LNCaP clone FGC (cell line): Measurements from ENCODE around the gene PRR35.

ENCODE experiments used
- DNase-seq: peaks from one replicate; pipeline ENCODE4 v3.0.0-alpha.2; 2011; ENCODE audit warnings: low read depth
- H3K4me3 ChIP-seq: 2 replicates; pipeline ENCODE4 v1.5.1; 2011; ENCODE audit warnings: mild to moderate bottlenecking, low read depth, low read length, control low read depth
- TF ChIP-seq, protein P1 (sequence below): IDR thresholded peaks from 2 replicates; pipeline ENCODE4 v1.5.1; 2012; ENCODE audit warnings: mild to moderate bottlenecking; ENCODE audit not compliant: control insufficient read depth, insufficient read depth; ENCODE audit errors: extremely low read depth

Gene PRR35

DNA sequence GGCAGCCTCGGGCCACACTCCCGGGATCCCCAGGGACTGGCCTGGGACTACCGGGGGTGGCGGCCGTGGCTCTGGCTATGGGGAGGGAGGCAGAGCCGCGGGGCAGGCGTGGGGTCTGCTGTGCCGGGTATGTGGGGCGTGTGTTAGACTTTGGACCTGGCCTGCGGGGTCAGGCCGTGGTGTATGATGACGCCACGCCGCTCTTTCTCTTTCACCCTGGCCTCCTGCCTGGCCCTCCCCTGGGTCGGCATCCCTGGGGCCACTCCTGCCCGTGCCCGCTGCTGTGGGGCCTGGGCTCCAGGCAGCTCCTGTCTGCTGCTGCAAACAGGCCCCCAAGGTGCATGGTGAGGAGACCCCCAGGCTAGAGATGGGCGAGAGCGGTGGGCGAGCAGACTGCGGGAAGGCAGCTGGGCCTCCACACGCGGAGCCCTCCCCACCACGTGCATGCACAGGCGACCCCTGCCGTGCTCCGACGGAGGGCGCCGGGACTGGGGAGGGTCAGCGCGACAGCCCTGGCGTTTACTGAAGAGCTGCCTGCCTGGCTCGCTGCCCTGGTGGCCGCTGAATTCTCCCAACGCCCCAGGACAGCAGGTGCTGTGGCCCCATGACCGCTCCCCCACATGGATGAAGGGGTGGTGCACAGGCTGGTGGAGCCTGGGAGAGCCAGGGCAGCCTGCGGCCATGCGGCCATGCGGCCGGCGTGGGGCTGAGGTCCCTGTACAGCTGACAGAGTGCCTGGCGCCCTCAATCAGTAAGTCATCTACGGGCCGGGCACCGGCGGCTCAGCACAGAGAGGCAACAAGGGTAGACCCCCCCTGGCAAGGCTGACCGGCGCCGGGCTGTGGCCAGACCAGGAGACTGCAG, 16.7 kb upstream of the PRR35 start:
- TF ChIP-seq, protein P1, sequence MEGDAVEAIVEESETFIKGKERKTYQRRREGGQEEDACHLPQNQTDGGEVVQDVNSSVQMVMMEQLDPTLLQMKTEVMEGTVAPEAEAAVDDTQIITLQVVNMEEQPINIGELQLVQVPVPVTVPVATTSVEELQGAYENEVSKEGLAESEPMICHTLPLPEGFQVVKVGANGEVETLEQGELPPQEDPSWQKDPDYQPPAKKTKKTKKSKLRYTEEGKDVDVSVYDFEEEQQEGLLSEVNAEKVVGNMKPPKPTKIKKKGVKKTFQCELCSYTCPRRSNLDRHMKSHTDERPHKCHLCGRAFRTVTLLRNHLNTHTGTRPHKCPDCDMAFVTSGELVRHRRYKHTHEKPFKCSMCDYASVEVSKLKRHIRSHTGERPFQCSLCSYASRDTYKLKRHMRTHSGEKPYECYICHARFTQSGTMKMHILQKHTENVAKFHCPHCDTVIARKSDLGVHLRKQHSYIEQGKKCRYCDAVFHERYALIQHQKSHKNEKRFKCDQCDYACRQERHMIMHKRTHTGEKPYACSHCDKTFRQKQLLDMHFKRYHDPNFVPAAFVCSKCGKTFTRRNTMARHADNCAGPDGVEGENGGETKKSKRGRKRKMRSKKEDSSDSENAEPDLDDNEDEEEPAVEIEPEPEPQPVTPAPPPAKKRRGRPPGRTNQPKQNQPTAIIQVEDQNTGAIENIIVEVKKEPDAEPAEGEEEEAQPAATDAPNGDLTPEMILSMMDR = no peak
- DNase-seq = no peak
- H3K4me3 ChIP-seq = no peak overlapping the region

DNA sequence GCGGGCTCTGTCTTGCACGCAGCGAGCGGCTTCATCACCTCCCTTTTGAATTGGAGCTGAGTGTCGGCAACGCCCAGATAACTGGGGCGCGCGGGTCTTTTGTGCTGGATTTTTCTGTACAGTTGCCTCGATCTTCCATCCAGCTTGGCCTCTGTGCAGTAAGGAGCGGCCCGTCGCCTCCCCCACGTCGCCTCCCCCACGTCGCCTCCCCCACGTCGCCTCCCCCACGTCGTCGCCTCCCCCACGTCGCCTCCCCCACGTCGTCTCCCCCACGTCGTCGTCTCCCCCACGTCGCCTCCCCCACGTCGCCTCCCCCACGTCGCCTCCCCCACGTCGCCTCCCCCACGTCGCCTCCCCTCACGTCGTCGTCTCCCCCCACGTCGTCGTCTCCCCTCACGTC, 15.7 kb upstream of the PRR35 start:
- no peak for DNase-seq

DNA sequence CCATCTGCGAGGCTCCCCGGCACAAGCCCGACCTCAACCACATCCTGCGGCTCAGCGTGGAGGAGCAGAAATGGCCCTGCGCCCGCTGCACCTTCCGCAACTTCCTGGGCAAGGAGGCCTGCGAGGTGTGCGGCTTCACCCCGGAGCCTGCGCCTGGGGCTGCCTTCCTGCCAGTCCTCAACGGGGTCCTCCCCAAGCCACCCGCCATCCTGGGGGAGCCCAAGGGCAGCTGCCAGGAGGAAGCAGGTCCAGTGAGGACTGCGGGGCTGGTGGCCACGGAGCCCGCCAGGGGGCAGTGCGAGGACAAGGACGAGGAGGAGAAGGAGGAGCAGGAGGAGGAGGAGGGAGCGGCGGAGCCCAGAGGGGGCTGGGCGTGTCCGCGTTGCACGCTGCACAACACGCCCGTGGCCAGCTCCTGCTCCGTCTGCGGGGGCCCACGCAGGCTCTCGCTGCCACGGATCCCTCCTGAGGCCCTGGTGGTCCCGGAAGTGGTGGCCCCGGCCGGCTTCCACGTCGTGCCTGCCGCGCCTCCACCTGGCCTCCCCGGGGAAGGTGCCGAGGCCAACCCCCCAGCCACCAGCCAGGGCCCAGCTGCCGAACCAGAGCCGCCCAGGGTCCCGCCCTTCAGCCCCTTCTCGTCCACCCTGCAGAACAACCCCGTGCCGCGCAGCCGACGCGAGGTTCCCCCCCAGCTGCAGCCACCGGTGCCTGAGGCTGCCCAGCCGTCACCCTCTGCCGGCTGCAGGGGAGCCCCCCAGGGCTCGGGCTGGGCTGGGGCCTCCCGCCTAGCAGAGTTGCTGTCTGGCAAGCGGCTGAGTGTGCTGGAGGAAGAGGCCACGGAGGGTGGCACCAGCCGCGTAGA, 13.1 kb upstream of the PRR35 start:
- TF ChIP-seq, protein P1 = peak; percentile 92
- no peak for DNase-seq
- no peak overlapping the region for H3K4me3 ChIP-seq

More for the DNA sequence above, 15.7 kb upstream of the PRR35 start:
- TF ChIP-seq, protein P1 = no peak
- no peak overlapping the region for H3K4me3 ChIP-seq

DNA sequence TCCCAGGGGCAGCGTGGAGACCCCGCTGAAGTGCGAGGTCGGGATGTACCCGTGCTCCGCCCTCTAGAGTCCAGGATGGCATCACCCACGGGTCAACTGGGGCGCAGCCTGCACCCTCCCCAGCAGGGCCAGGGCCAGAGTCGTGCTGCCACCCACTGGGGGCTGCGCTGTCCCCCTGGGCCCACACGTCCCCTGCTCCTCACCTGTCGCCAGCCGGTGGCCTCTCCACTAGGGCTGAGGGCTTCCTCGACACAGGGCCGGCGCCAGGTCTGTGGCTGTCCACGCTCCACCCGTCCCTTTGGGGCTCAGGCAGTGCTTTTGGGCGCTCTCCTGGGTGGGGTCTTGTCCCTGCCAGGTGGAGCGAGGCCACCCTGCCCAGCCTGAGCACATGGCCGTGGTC, 11.6 kb upstream of the PRR35 start:
- TF ChIP-seq, protein P1 = no peak

DNA sequence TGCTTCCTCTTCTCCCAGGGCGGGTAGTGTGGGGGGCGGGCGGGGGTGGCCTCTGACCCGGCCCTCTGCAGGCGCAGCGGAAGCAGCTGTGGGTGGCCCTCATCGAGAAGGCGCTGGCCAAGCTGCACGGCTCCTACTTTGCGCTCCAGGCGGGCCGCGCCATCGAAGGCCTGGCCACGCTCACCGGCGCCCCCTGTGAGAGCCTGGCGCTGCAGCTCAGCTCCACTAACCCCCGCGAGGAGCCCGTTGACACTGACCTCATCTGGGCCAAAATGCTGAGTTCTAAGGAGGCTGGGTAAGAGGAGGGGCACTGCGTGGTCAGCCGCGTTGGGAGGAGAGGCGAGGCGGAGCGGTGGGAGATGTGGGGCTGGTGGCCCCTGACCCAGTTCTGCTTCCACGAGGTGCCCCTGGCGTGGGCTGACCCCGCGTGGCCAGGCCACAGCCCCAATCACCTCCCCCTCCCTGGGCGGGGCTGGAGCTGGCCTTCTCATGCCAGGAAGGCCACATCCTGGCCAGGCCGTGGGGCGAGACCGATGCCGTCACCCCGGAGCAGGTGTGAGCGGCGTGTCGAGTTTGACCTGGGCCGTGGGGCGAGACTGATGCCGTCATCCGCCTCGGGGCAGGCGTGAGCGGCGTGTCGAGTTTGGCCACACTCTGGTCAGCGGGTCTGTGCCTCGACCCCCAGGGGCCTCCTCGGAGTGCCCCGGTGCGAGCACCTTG, 10.5 kb upstream of the PRR35 start:
- TF ChIP-seq, protein P1 = no peak
- no peak overlapping the region for H3K4me3 ChIP-seq
- no peak for DNase-seq

More for the DNA sequence above, 11.6 kb upstream of the PRR35 start:
- no peak for DNase-seq
- H3K4me3 ChIP-seq = no peak overlapping the region

DNA sequence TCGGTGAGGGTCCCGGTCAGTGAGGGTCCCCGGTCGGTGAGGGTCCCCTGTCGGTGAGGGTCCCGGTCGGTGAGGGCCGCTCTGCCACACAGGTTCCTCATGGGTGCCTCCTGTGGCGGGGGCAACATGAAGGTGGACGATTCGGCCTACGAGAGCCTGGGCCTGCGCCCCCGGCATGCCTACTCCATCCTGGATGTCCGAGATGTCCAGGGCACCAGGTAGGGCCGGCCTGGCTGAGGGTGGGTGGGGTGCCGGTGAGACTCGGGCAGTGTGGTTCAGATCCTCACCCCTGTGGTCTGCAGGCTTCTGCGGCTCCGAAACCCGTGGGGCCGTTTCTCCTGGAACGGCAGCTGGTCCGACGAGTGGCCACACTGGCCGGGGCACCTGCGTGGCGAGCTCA, 9.0 kb upstream of the PRR35 start:
- DNase-seq = no peak

More for the DNA sequence above, 9.0 kb upstream of the PRR35 start:
- H3K4me3 ChIP-seq = no peak overlapping the region
- TF ChIP-seq, protein P1 = no peak
